BLaER1 treated with 17β-estradiol and CSF1 and Interleukin-3, amounts not matched to agents 10 nM and 100 nM (cell line): ENCODE data around the gene FRAT1.

Source experiments
- H3K27ac ChIP-seq, 11 experiments: shearing (Covaris generic); formaldehyde crosslinking; 2 replicates each; pipeline ENCODE4 v1.8.1; 2022
- H3K27me3 ChIP-seq, 11 experiments: shearing (Covaris generic); formaldehyde crosslinking; 2 replicates each; pipeline ENCODE4 v1.8.1; 2022
- H3K36me3 ChIP-seq, 11 experiments: shearing (Covaris generic); formaldehyde crosslinking; 2 replicates each; pipeline ENCODE4 v1.8.1; 2022
- H3K4me1 ChIP-seq, 10 experiments: shearing (Covaris generic); formaldehyde crosslinking; 2 replicates each; pipeline ENCODE4 v1.8.1; 2022
- H3K4me2 ChIP-seq, 11 experiments: shearing (Covaris generic); formaldehyde crosslinking; 2 replicates each; pipeline ENCODE4 v1.8.1; 2022
- H3K4me3 ChIP-seq, 10 experiments: shearing (Covaris generic); formaldehyde crosslinking; 2 replicates each; pipeline ENCODE4 v1.8.1; 2022
- H3K9ac ChIP-seq, 11 experiments: shearing (Covaris generic); formaldehyde crosslinking; 2 replicates each; pipeline ENCODE4 v1.8.1; 2022
- H3K9me3 ChIP-seq, 11 experiments: shearing (Covaris generic); formaldehyde crosslinking; replicated peaks in 1 of 11; 2 replicates each; pipeline ENCODE4 v1.8.1; 2022
- H4K20me1 ChIP-seq, 11 experiments: shearing (Covaris generic); formaldehyde crosslinking; 2 replicates each; pipeline ENCODE4 v1.8.1; 2022
- Cebpa-rat ChIP-seq, 11 experiments: shearing (Covaris generic); IDR thresholded peaks; 2 replicates each; pipeline ENCODE4 v1.8.1; 2022

Gene FRAT1

DNA sequence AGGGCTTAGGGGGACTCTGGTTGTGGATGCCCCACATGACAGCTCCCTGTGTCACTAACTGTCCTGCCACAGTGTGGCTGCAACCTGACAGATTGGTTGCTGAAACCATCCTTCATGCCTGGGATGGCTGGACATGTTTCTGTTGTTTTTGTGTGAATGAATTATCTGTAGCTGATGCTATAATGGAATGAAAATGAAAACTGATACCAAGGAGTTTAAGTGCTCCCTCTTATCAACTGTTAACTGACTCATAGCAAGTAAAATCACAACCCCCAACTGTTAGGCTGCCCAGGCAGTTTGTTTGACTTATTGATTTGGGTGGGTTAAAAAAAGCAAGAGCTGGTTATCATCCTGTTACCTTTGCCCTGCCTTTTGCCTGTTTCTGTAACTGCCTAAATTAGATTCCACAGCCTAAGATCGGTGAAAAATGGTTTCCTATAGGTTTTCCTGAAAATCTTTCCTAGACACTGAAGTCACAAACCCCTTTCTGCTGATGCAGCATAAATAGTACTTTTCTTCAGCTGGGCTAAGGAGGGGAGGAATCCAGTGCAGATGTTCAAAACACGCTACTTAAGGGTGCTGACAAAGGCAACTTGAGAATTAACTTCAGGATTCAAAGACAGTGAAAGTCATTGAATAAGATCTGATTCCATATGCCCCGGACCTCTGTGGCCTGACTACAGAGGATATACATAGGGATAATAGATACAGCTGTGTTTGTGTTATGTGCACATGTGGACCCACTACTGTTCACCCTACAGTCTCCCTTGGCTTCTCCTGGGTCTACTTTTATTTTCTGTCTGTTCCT lies 9.8 kb downstream of the FRAT1 start:
- Histone ChIP-seq H3K4me2 (peak overlapping the region in 8 of 11 experiments; percentile 9 to 99 (median 92); a peak in 14 of 22 replicates), H3K9ac (peak overlapping the region in 6 of 11 experiments; percentile 6 to 99 (median 98); a peak in 7 of 22 replicates), H3K36me3 (peaks cover 19 to 76% (median 61%) of the 10 kb centered on the region in 11 experiments), H3K4me1 (peaks cover 31 to 77% (median 54%) of the 10 kb centered on the region in 10 experiments), H3K27ac (peak overlapping the region in 5 of 11 experiments; percentile 14 to 50 (median 28); a peak in 7 of 22 replicates), H3K9me3 (peaks cover 0 to 18% (median 0%) of the 10 kb centered on the region in 11 experiments; a peak in 2 of 22 replicates), H3K27me3 (no peaks in the 10 kb centered on the region), H3K4me3 (peak overlapping the region in 6 of 10 experiments; percentile 7 to 100 (median 92); a peak in 9 of 20 replicates), H4K20me1 (peaks cover 47 to 100% (median 84%) of the 10 kb centered on the region in 11 experiments)
- no peak for TF ChIP-seq Cebpa-rat (IDR thresholded peaks at IDR 0.05)

GRCh38 chr10:97329766-97330165 lies 10.7 kb downstream of the FRAT1 start:
- peaks cover 31 to 68% (median 53%) of the 10 kb centered on the region in 10 experiments for H3K4me1 ChIP-seq
- H4K20me1 ChIP-seq, result peaks cover 52 to 98% (median 86%) of the 10 kb centered on the region in 11 experiments
- H3K9ac ChIP-seq, result peak overlapping the region in 8 of 11 experiments; percentile 18 to 100 (median 98); a peak in 12 of 22 replicates
- H3K36me3 ChIP-seq, result peaks cover 19 to 76% (median 61%) of the 10 kb centered on the region in 11 experiments
- peak overlapping the region in 5 of 11 experiments; percentile 18 to 99 (median 99); a peak in 6 of 22 replicates for H3K27ac ChIP-seq
- H3K4me3 ChIP-seq, result peak overlapping the region in 8 of 10 experiments; percentile 88 to 100 (median 97); a peak in 12 of 20 replicates
- peak overlapping the region; percentile 85 to 99 (median 93); a peak in 21 of 22 replicates for H3K4me2 ChIP-seq
- H3K27me3 ChIP-seq, result no peaks in the 10 kb centered on the region
- H3K9me3 ChIP-seq, result peaks cover 0 to 18% (median 0%) of the 10 kb centered on the region in 11 experiments; a peak in 2 of 22 replicates
- TF ChIP-seq Cebpa-rat (IDR thresholded peaks at IDR 0.05), result no peak

- peak overlapping the region; percentile 94 to 100 (median 99); a peak in 21 of 22 replicates for H3K27ac ChIP-seq
- peaks cover 52 to 83% (median 80%) of the 10 kb centered on the region in 11 experiments for H4K20me1 ChIP-seq
- H3K9ac ChIP-seq, result peak overlapping the region; percentile 89 to 100 (median 100)
- peak overlapping the region; percentile 85 to 99 (median 93) for H3K4me2 ChIP-seq
- H3K36me3 ChIP-seq, result peaks cover 19 to 73% (median 60%) of the 10 kb centered on the region in 11 experiments
- no peak for TF ChIP-seq Cebpa-rat (IDR thresholded peaks at IDR 0.05)
- H3K27me3 ChIP-seq, result no peaks in the 10 kb centered on the region
- peaks cover 44 to 66% (median 59%) of the 10 kb centered on the region in 10 experiments for H3K4me1 ChIP-seq
- H3K9me3 ChIP-seq, result peaks cover 0 to 18% (median 0%) of the 10 kb centered on the region in 11 experiments; a peak in 2 of 22 replicates
- H3K4me3 ChIP-seq, result peak overlapping the region; percentile 87 to 100 (median 96)
Measured at GRCh38 chr10:97331153-97331703, 12.2 kb downstream of the FRAT1 start.

DNA sequence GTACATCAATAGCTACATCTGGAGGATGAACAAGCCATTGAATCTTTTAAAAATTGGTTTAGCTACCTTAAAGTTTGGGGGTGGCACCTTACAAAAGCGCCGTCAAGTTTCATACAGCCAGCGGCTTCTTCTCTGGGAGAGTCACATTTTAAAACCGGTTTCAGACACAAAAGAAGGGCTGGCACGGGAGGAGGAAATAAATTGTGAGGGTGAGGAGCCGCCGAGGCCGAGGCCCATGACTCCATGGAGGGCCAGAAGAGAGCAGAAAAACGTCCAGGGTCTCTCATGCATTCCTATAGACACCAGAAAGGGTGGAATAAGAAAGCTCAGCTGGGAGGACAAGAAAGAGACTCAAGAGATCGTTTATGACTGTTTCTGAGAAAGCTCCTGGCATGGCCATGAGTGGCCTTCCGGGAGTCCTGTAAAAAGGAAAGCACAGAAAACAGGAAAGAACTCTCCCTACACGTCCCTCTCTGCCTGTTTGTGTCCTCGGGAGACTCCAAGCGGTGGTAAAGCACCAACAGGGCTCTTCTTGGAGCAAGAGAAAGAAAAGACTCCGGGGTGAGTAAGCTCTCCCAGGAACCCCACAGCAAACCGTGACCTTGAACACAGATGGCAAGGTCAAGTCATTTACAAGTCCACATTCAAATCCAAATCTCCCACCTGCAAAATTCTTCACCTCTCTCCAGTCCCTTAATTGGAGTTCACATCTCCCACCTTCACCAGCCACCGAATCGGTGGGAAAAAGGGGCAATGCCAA lies 13.7 kb downstream of the FRAT1 start:
- peak overlapping the region; percentile 85 to 99 (median 93) for H3K4me2 ChIP-seq
- H3K4me1 ChIP-seq, result peaks cover 57 to 75% (median 63%) of the 10 kb centered on the region in 10 experiments
- peak overlapping the region; percentile 89 to 100 (median 100) for H3K9ac ChIP-seq
- peak overlapping the region; percentile 87 to 100 (median 96) for H3K4me3 ChIP-seq
- H3K27ac ChIP-seq, result peak overlapping the region; percentile 94 to 100 (median 99)
- no peak for TF ChIP-seq Cebpa-rat (IDR thresholded peaks at IDR 0.05)
- H3K27me3 ChIP-seq, result no peaks in the 10 kb centered on the region
- peaks cover 0 to 18% (median 0%) of the 10 kb centered on the region in 11 experiments; a peak in 2 of 22 replicates for H3K9me3 ChIP-seq
- peaks cover 19 to 61% (median 56%) of the 10 kb centered on the region in 11 experiments for H3K36me3 ChIP-seq
- peaks cover 52 to 68% (median 66%) of the 10 kb centered on the region in 11 experiments for H4K20me1 ChIP-seq

DNA sequence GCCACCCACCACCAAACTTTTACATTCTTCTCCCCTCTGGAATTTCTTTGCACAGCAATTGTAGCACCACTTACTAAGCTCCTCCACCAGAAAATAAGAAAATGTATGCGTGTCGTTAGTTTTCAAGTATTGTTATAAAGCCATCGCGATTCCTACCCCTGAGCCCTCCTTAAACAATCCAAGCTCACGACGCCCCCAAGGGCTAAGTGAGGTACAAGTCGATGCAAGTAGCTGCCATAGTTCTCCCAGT lies 14.2 kb downstream of the FRAT1 start:
- Histone ChIP-seq H4K20me1 (peaks cover 52 to 63% (median 61%) of the 10 kb centered on the region in 11 experiments), H3K4me3 (peak overlapping the region; percentile 87 to 100 (median 96)), H3K27me3 (no peaks in the 10 kb centered on the region), H3K36me3 (peaks cover 19 to 56% (median 51%) of the 10 kb centered on the region in 11 experiments), H3K27ac (peak overlapping the region; percentile 94 to 100 (median 99)), H3K4me1 (peaks cover 57 to 72% (median 61%) of the 10 kb centered on the region in 10 experiments), H3K4me2 (peak overlapping the region; percentile 85 to 99 (median 93)), H3K9ac (peak overlapping the region; percentile 89 to 100 (median 100)), H3K9me3 (peaks cover 0 to 18% (median 0%) of the 10 kb centered on the region in 11 experiments; a peak in 2 of 22 replicates)
- no peak for TF ChIP-seq Cebpa-rat (IDR thresholded peaks at IDR 0.05)

GRCh38 chr10:97333601-97334369 lies 14.7 kb downstream of the FRAT1 start:
- Histone ChIP-seq H3K36me3 (peaks cover 14 to 51% (median 46%) of the 10 kb centered on the region in 11 experiments), H3K4me1 (peaks cover 53 to 67% (median 59%) of the 10 kb centered on the region in 10 experiments), H4K20me1 (peaks cover 48 to 57% (median 56%) of the 10 kb centered on the region in 11 experiments)

DNA sequence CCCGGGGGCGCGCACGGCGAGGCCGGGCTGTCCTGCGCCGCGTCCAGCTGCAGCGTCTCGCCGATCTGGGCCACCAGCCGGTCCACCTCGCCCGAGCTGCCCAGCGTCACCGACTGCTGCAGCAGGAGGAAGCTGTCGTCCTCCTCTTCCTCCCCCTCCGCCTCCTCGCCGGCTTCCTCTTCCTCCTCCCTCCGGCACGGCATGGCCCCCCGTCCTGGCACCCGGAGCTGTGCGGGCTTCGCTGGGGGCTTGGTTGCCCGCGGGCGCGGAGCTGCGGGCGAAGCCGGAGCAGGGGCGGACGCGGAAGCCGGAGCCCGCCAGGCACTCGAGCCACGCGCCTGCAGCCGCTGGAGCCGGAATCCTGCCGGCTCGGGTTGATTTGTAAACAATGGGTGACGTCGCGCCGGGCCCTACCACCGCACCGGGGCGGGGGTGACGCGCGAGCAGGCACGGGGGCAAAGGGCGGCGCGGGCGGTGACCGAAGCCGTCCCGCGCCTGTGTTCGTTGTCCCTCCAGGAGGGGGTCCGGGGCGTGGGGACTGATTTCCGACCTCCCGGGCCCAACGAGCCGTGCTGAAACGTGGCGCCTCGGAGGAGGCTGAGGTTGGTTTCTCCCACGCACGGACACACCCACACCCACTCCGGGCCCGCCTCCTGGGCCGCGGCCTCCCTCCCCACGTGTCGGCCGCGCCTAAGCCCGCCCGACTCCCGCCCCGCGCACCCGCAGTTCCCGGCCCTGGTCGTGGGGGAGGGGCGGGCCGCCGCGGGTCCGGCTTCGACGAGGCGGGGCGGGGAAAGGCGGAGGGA lies 15.5 kb downstream of the FRAT1 start, which contains the start of gene FRAT2:
TSS of gene FRAT2 (minus strand) at position 360 of the 806 bp plus-strand sequence. CDS start at position 203, 157 bp downstream.
- TF ChIP-seq Cebpa-rat (IDR thresholded peaks at IDR 0.05), result no peak
- H4K20me1 ChIP-seq, result peaks cover 44 to 50% (median 48%) of the 10 kb centered on the region in 11 experiments

More at GRCh38 chr10:97333601-97334369, 14.7 kb downstream of the FRAT1 start:
- Histone ChIP-seq H3K4me3 (peak overlapping the region; percentile 87 to 100 (median 96)), H3K9me3 (peaks cover 0 to 18% (median 0%) of the 10 kb centered on the region in 11 experiments; a peak in 2 of 22 replicates), H3K9ac (peak overlapping the region; percentile 89 to 100 (median 100)), H3K27ac (peak overlapping the region; percentile 94 to 100 (median 99)), H3K27me3 (no peaks in the 10 kb centered on the region), H3K4me2 (peak overlapping the region; percentile 85 to 99 (median 93))
- TF ChIP-seq Cebpa-rat (IDR thresholded peaks at IDR 0.05), result no peak

More for the DNA sequence above, 15.5 kb downstream of the FRAT1 start, which contains the start of gene FRAT2:
- Histone ChIP-seq H3K27ac (peak within 1 kb of the TSS; percentile 94 to 100 (median 99)), H3K9ac (peak within 1 kb of the TSS; percentile 89 to 100 (median 100)), H3K27me3 (no peaks in the 10 kb centered on the region), H3K36me3 (peaks cover 6 to 43% (median 38%) of the 10 kb centered on the region in 11 experiments; a peak in 20 of 22 replicates), H3K9me3 (peaks cover 0 to 18% (median 0%) of the 10 kb centered on the region in 11 experiments; a peak in 2 of 22 replicates), H3K4me1 (peaks cover 45 to 59% (median 51%) of the 10 kb centered on the region in 10 experiments), H3K4me3 (peak within 1 kb of the TSS; percentile 87 to 100 (median 96)), H3K4me2 (peak within 1 kb of the TSS; percentile 85 to 99 (median 93))
